Measurements from ENCODE around the gene SPAG16.

The SPAG16 gene

DNA sequence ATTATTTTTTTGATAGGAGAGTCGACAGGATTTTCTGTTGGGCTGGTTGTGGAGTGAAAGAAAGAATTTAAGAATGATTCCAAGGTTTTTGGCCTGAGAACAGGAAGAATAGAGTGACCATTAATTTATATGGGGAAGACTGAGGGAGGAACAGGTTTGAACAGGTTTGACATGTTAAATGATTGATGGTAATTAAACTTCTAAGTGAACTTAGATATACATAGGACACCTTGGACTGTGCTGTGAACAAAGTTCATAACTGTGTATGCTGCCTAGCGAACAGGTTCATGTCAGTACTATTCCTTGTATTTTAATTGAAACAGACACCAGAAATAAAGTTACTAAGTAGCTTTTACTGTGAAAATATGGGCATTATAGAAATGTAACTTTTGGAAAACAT lies 212.0 kb downstream of the SPAG16 start:
- TF ChIP-seq, protein P1, sequence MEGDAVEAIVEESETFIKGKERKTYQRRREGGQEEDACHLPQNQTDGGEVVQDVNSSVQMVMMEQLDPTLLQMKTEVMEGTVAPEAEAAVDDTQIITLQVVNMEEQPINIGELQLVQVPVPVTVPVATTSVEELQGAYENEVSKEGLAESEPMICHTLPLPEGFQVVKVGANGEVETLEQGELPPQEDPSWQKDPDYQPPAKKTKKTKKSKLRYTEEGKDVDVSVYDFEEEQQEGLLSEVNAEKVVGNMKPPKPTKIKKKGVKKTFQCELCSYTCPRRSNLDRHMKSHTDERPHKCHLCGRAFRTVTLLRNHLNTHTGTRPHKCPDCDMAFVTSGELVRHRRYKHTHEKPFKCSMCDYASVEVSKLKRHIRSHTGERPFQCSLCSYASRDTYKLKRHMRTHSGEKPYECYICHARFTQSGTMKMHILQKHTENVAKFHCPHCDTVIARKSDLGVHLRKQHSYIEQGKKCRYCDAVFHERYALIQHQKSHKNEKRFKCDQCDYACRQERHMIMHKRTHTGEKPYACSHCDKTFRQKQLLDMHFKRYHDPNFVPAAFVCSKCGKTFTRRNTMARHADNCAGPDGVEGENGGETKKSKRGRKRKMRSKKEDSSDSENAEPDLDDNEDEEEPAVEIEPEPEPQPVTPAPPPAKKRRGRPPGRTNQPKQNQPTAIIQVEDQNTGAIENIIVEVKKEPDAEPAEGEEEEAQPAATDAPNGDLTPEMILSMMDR (conservative IDR thresholded peaks at IDR 0.05; ENCODE audit: control insufficient read depth, insufficient read depth, low read depth, low read length), result no peak
- no peak overlapping the region for H3K4me3 ChIP-seq (ENCODE audit: control insufficient read depth, low read depth, low read length)
- no peak for DNase-seq (ENCODE audit: low read depth)

DNA sequence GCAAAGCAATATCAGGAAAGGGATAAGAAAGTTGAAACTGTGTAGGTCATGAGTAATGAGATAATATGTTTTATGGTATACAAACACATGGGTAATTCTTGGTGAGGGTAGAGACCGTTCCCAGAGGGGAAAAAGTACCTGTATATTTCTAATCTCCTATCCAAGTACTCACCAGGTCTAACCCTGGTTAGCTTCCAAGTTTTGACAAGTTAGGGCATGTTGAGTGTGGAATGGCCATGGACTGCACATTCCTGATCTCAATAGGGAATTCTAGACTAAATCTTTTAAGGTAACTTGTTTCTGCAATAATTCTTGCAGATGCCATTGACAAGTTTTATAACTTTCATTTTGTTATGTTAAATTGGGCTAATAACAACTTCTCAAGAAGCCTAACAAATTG lies 216.6 kb downstream of the SPAG16 start:
- no peak for DNase-seq (ENCODE audit: low read depth)
- TF ChIP-seq, protein P1 (conservative IDR thresholded peaks at IDR 0.05; ENCODE audit: control insufficient read depth, insufficient read depth, low read depth, low read length), result no peak
- H3K4me3 ChIP-seq (ENCODE audit: control insufficient read depth, low read depth, low read length), result no peak overlapping the region

DNA sequence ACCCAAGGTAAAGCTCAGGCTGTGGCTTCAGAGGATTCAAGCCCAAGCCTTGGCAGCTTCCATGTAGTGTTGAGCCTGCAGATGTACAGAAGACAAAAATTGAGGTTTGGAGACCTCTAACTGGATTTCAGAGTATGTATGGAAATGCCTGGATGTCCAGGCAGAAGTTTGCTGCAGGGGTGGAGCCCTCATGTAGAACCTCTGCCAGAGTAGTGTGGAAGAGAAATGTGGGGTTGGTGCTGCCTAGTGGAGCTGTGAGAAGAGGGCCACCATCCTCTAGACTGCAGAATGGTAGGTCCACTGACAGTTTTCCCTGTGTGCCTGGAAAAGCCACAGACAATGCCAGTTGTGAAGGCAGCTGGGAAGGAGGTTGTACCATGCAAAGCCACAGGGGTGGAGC lies 239.9 kb downstream of the SPAG16 start:
- no peak for DNase-seq (ENCODE audit: low read depth)
- TF ChIP-seq, protein P1 (conservative IDR thresholded peaks at IDR 0.05; ENCODE audit: control insufficient read depth, insufficient read depth, low read depth, low read length), result no peak
- no peak overlapping the region for H3K4me3 ChIP-seq (ENCODE audit: control insufficient read depth, low read depth, low read length)

DNA sequence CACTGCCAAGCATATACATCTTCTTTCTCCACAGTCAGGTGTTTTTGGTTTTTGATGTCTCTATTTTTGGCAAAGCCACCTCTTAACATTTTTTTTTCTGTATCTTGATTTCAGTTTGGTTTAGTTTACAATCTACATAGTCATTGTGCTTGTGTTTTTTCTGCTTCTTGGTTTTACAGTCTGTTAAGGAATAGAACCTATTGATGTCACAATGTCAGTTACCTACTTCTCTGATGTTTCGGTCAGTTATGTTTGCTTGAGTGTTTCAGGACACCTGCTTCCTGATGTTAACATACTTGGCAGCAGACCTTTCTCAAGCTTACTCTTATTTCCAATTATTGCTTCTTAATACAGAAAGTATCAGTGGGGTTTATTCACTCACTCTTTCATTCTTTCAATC lies 253.3 kb downstream of the SPAG16 start:
- no peak for DNase-seq (ENCODE audit: low read depth)
- TF ChIP-seq, protein P1 (conservative IDR thresholded peaks at IDR 0.05; ENCODE audit: control insufficient read depth, insufficient read depth, low read depth, low read length), result no peak
- no peak overlapping the region for H3K4me3 ChIP-seq (ENCODE audit: control insufficient read depth, low read depth, low read length)

DNA sequence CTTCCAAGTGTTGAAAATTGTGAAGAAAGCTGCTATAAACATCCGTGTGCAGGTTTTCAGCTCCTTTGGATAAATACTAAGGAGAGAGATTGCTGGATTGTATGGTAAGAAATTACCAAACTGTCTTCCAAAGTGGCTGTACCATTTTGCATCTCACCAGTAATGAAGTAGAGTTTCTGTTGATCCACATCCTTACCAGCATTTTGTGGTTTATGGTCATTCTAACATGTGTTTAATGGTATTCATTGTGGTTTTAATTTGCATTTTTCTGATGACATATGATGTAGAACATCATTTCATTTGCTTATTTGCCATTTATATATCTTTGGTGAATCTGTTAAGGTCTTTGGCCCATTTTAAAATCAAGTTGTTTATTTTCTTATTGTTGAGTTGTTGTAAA lies 260.7 kb downstream of the SPAG16 start:
- no peak for DNase-seq (ENCODE audit: low read depth)
- H3K4me3 ChIP-seq (ENCODE audit: control insufficient read depth, low read depth, low read length), result no peak overlapping the region
- TF ChIP-seq, protein P1 (conservative IDR thresholded peaks at IDR 0.05; ENCODE audit: control insufficient read depth, insufficient read depth, low read depth, low read length), result no peak

DNA sequence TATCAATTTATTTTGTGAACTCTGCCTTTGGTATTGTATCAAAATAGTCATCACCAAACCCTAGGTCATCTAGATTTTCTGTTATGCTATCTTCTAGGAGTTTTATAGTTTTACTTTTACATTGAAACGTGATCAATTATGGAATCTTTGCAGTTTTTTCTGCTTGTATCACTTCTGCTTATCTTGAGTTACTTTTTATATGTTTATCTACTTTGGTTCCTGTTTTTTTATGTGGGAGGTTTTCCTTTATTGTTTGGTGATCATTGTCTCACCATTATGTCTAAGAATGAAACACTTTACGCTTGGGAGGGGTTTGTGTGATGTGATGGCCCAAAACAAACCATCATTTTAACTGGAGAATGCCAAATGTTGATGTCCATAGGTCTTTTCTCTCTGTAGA lies 261.2 kb downstream of the SPAG16 start:
- TF ChIP-seq, protein P1 (conservative IDR thresholded peaks at IDR 0.05; ENCODE audit: control insufficient read depth, insufficient read depth, low read depth, low read length), result no peak
- no peak for DNase-seq (ENCODE audit: low read depth)
- H3K4me3 ChIP-seq (ENCODE audit: control insufficient read depth, low read depth, low read length), result no peak overlapping the region

DNA sequence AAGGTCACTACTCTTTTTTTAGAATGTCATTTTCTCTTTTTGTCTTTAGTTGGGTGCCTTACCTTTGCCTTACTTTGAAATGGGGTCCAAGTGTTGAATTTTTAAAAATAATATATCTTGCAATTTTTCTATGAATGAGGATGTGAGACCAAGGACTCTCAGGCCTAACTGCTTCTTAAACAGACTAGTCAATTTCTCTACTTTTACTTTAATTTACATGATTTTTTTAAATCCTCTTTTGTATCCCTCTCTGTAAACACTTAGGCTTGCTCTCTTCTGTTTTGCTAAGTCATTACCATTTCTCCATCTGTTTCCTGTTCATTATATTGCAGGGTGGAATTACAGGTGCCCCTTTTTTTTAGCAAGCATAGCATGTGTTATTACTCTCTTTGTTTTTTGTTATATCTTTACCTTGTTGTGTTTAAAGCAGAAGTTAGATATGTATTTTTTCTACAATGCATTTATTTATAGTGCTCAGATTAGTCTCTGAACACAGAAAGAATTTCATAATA lies 261.8 kb downstream of the SPAG16 start:
- TF ChIP-seq, protein P1 (conservative IDR thresholded peaks at IDR 0.05; ENCODE audit: control insufficient read depth, insufficient read depth, low read depth, low read length), result no peak
- H3K4me3 ChIP-seq (ENCODE audit: control insufficient read depth, low read depth, low read length), result no peak overlapping the region
- DNase-seq (ENCODE audit: low read depth), result no peak
